H1 (cell line): ENCODE data around the gene FAM120B. TPM values are rescaled to one million over a fixed set of nuclear protein-coding genes. Genes with fewer than 3 reads are reported as not detected.
"Not testable (repeated sequence)": the region's sequence is repeated elsewhere in the genome, so short reads cannot be mapped to it uniquely, and the experiment has no call there.

Source experiments
- CTCF ChIA-PET: fragments of 300-600 bp; sonication (Branson Sonifier 250); formaldehyde crosslinking; loops from one replicate; lab custom pipeline; 2021; ENCODE audit not compliant: partially characterized antibody; lab: Charles Lee
- POLR2A ChIA-PET: fragments of 300-600 bp; sonication (Branson Sonifier 250); formaldehyde crosslinking; loops from one replicate; lab custom pipeline; 2021; ENCODE audit warnings: inconsistent platforms; ENCODE audit not compliant: partially characterized antibody; lab: Charles Lee
- DNase-seq, 2 experiments: peaks; one replicate each; pipeline versions ENCODE4 v3.0.0 to v3.0.0-alpha.2; 2010 to 2022; ENCODE audit warnings: low spot score in 2 of 2, low read depth in 1 of 2, mixed read lengths in 1 of 2
- FAIRE-seq: peaks from 2 replicates; lab custom pipeline; 2011; peaks lifted over from hg19 to GRCh38; lab: Jason Lieb, UNC
- H2AFZ ChIP-seq: 2 replicates; pipeline ENCODE4 v1.8.1; 2012; ENCODE audit warnings: low read length, inconsistent platforms
- H2AK5ac ChIP-seq: 2 replicates; pipeline ENCODE4 v1.6.1; 2013; ENCODE audit warnings: low read depth, low read length
- H2BK120ac ChIP-seq: replicated peaks from 2 replicates; pipeline ENCODE3; 2013; ENCODE audit warnings: low read depth, low read length, inconsistent platforms
- H2BK12ac ChIP-seq: 2 replicates; pipeline ENCODE4 v1.6.1; 2013; ENCODE audit warnings: low read depth, low read length
- H2BK15ac ChIP-seq: 2 replicates; pipeline ENCODE4 v1.6.1; 2013; ENCODE audit warnings: low read length
- H2BK20ac ChIP-seq: 2 replicates; pipeline ENCODE4 v1.6.1; 2013; ENCODE audit warnings: low read length
- H2BK5ac ChIP-seq: 2 replicates; pipeline ENCODE4 v1.6.1; 2013; ENCODE audit warnings: low read depth, low read length
- H3K14ac ChIP-seq: 2 replicates; pipeline ENCODE4 v1.6.1; 2013; ENCODE audit warnings: inconsistent platforms; ENCODE audit not compliant: insufficient read length
- H3K18ac ChIP-seq: 2 replicates; pipeline ENCODE4 v1.6.1; 2013; ENCODE audit warnings: low read length; ENCODE audit errors: extremely low read depth
- H3K23ac ChIP-seq: 2 replicates; pipeline ENCODE4 v1.6.1; 2013; ENCODE audit warnings: inconsistent platforms; ENCODE audit not compliant: insufficient read length
- H3K23me2 ChIP-seq: 2 replicates; pipeline ENCODE4 v1.6.1; 2013; ENCODE audit warnings: low read depth, low read length
- H3K27ac ChIP-seq: 2 replicates; pipeline ENCODE4 v1.6.1; 2011; ENCODE audit warnings: low read depth, low read length, inconsistent platforms
- H3K27me3 ChIP-seq, 4 experiments: replicated peaks in 1 of 4; 1 replicate in 1 of 4; 2 replicates in 3 of 4; pipeline versions ENCODE4 v1.6.1 to v1.8.1; 2011 to 2013; ENCODE audit warnings: low read length in 3 of 4, mild to moderate bottlenecking in 3 of 4, inconsistent platforms in 2 of 4, mixed read lengths in 2 of 4, moderate library complexity in 1 of 4; ENCODE audit not compliant: control insufficient read depth in 3 of 4, insufficient read depth in 3 of 4; ENCODE audit errors: extremely low read depth in 1 of 4
- H3K36me3 ChIP-seq, 4 experiments: 2 replicates each; pipeline versions ENCODE4 v1.6.1 to v1.8.1; 2011 to 2013; ENCODE audit warnings: mild to moderate bottlenecking in 4 of 4, low read length in 3 of 4, moderate library complexity in 2 of 4, control low read depth in 1 of 4, inconsistent platforms in 1 of 4; ENCODE audit not compliant: insufficient read depth in 4 of 4, control insufficient read depth in 2 of 4
- H3K4ac ChIP-seq: replicated peaks from 2 replicates; pipeline ENCODE3; 2013; ENCODE audit warnings: low read length, low read depth, mixed read lengths, inconsistent platforms; ENCODE audit not compliant: insufficient read length
- H3K4me1 ChIP-seq, 4 experiments: replicated peaks in 1 of 4; 1 replicate in 1 of 4; 2 replicates in 3 of 4; pipeline versions ENCODE4 v1.6.1 to v1.8.1; 2011 to 2013; ENCODE audit warnings: low read length in 3 of 4, inconsistent platforms in 2 of 4, mixed read lengths in 1 of 4; ENCODE audit not compliant: insufficient read depth in 4 of 4, control insufficient read depth in 3 of 4
- H3K4me2 ChIP-seq, 2 experiments: 2 replicates each; pipeline versions ENCODE4 v1.6.1 to v1.8.1; 2011 to 2013; ENCODE audit warnings: low read depth in 2 of 2, low read length in 2 of 2, control low read depth in 1 of 2, inconsistent platforms in 1 of 2, mild to moderate bottlenecking in 1 of 2; ENCODE audit not compliant: insufficient read depth in 1 of 2
- H3K4me3 ChIP-seq, 4 experiments: fragments of 200-600, 300-600 bp in 1 of 4; sonication (generic), shearing (Covaris generic), sonication (Bioruptor Twin) in 1 of 4; 2 replicates each; pipeline versions ENCODE4 v1.5.1 to v1.8.1; 2011 to 2016; ENCODE audit warnings: low read length in 4 of 4, low read depth in 3 of 4, control low read depth in 2 of 4, inconsistent platforms in 2 of 4, mild to moderate bottlenecking in 2 of 4, mixed read lengths in 1 of 4, moderate library complexity in 1 of 4; ENCODE audit not compliant: insufficient read depth in 2 of 4; ENCODE audit errors: extremely low read depth in 1 of 4
- H3K56ac ChIP-seq: replicated peaks from 2 replicates; pipeline ENCODE3; 2013; ENCODE audit warnings: low read depth, mild to moderate bottlenecking, mixed read lengths, low read length, inconsistent platforms; ENCODE audit not compliant: insufficient read length
- H3K79me1 ChIP-seq: 2 replicates; pipeline ENCODE4 v1.6.1; 2013; ENCODE audit warnings: low read depth, low read length, control low read depth
- H3K79me2 ChIP-seq, 2 experiments: 2 replicates each; pipeline versions ENCODE4 v1.6.1 to v1.8.1; 2012 to 2013; ENCODE audit warnings: low read length in 2 of 2, mild to moderate bottlenecking in 2 of 2, inconsistent platforms in 1 of 2; ENCODE audit not compliant: insufficient read depth in 2 of 2, control insufficient read depth in 1 of 2
- H3K9ac ChIP-seq, 4 experiments: replicated peaks in 1 of 4; 1 replicate in 1 of 4; 2 replicates in 3 of 4; pipeline versions ENCODE4 v1.6.1 to v1.8.1; 2011 to 2013; ENCODE audit warnings: low read depth in 3 of 4, low read length in 3 of 4, control low read depth in 2 of 4, mild to moderate bottlenecking in 2 of 4, moderate library complexity in 2 of 4, inconsistent platforms in 1 of 4; ENCODE audit errors: extremely low read depth in 1 of 4
- H3K9me3 ChIP-seq, 2 experiments: 2 replicates each; pipeline versions ENCODE4 v1.6.1 to v1.8.1; 2012 to 2013; ENCODE audit warnings: mild to moderate bottlenecking in 2 of 2, moderate library complexity in 2 of 2, control low read depth in 1 of 2, inconsistent platforms in 1 of 2, low read depth in 1 of 2, low read length in 1 of 2, mixed read lengths in 1 of 2; ENCODE audit not compliant: insufficient read depth in 2 of 2
- H4K20me1 ChIP-seq, 2 experiments: replicated peaks in 1 of 2; 2 replicates each; pipeline versions ENCODE3 to v1.8.1; 2011 to 2013; ENCODE audit warnings: inconsistent platforms in 2 of 2, low read length in 2 of 2, mild to moderate bottlenecking in 1 of 2; ENCODE audit not compliant: insufficient read depth in 2 of 2, control insufficient read depth in 1 of 2
- H4K5ac ChIP-seq: 2 replicates; pipeline ENCODE4 v1.6.1; 2013; ENCODE audit warnings: low read length, low read depth, mixed read lengths, inconsistent platforms; ENCODE audit not compliant: insufficient read length
- H4K8ac ChIP-seq: 2 replicates; pipeline ENCODE4 v1.8.0; 2013; ENCODE audit warnings: mild to moderate bottlenecking, moderate library complexity, low read length, inconsistent platforms; ENCODE audit not compliant: insufficient read depth; ENCODE audit errors: extremely low read depth
- H4K91ac ChIP-seq: replicated peaks from 2 replicates; pipeline ENCODE3; 2013; ENCODE audit warnings: low read length, mixed read lengths, inconsistent platforms; ENCODE audit not compliant: insufficient read length
- WGBS, 2 experiments: shearing (Covaris generic) in 1 of 2; methylation state at CpG; one replicate each; pipeline versions ENCODE4 v1.1.6 to v1.1.7; 2013 to 2015; ENCODE audit warnings: low lambda C conversion rate in 2 of 2, mixed read lengths in 2 of 2, inconsistent platforms in 1 of 2, low coverage in 1 of 2, missing lambda C conversion rate in 1 of 2; ENCODE audit not compliant: insufficient replicate concordance in 2 of 2, insufficient coverage in 1 of 2, insufficient read length in 1 of 2; ENCODE audit errors: extremely low coverage in 1 of 2, missing lambda C conversion rate in 1 of 2; 5-methylcytosine and 5-hydroxymethylcytosine counted together
- polyA plus RNA-seq, 7 experiments: library from polyadenylated mRNA; depleted of rRNA in 3 of 7; stranded (reverse) in 5 of 7; unstranded in 2 of 7; fragments of >200 nt in 5 of 7; fragments of 200-250 nt in 2 of 7; gene quantifications; 1 replicate in 5 of 7; 2 replicates in 1 of 7; 4 replicates in 1 of 7; pipeline versions ENCODE4 v1.2.1 to v1.2.3, GENCODE V29; 2011 to 2013; ENCODE audit warnings: missing spikeins in 2 of 7, mixed read lengths in 2 of 7
- total RNA-seq: library from RNA; stranded (reverse); fragmentation: NEBNext Ultra II Directional; extraction: Animal tissue kit (Norgen Biotek cat#: 25700); gene quantifications from 2 replicates; pipeline ENCODE4 v1.2.1, GENCODE V29; 2021

FAM120B gene
- total and polyA plus RNA-seq, 2 of the 8 experiments (the other 6 are each of a cell fraction or from before 2014, with no cell fraction given) = 5.1 to 12.5 TPM

DNA sequence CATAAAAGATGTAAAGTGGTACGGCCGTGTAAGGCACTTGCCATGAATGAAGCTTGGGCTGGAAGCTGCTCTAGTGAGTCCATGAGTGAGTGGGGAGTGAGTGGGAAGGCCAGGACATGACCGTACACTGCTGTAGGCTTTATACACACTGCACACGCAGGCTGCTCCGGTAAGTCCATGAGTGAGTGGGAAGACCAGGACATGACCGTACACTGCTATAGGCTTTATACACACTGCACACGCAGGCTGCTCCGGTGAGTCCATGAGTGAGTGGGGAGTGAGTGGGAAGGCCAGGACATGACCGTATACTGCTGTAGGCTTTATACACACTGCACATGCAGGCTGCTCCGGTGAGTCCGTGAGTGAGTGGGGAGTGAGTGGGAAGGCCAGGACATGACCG is 41.9 kb upstream of the FAM120B start:
- not testable (repeated sequence) for H4K91ac ChIP-seq, H3K27me3 ChIP-seq, H3K4ac ChIP-seq, H3K14ac ChIP-seq, H3K23me2 ChIP-seq, H4K5ac ChIP-seq, H3K9me3 ChIP-seq, H4K20me1 ChIP-seq, FAIRE-seq, H2AFZ ChIP-seq, H3K27ac ChIP-seq, H2BK15ac ChIP-seq, H3K4me1 ChIP-seq, H3K36me3 ChIP-seq, H3K79me2 ChIP-seq, H3K79me1 ChIP-seq, H2BK120ac ChIP-seq, H3K56ac ChIP-seq, H3K9ac ChIP-seq, DNase-seq, H3K4me2 ChIP-seq, H2BK20ac ChIP-seq, H2BK5ac ChIP-seq, H3K18ac ChIP-seq, H2AK5ac ChIP-seq, H2BK12ac ChIP-seq, H3K23ac ChIP-seq, H4K8ac ChIP-seq, H3K4me3 ChIP-seq
- WGBS, 2 experiments = 91% methylated on average over 12 of the region's 12 CpGs; no CpG with 5 or more reads in 1 of the 2 experiments
- ChIA-PET POLR2A (interaction anchor here (1.1 kb wide), 1 partner anchor 21 kb away, joined by 3 read pairs; no protein-coding TSS in a partner anchor), CTCF (interaction anchor here (0.7 to 1.2 kb wide), 4 partner anchors 17 to 470 kb away, joined by 3 to 5 read pairs (median 3); no protein-coding TSS in a partner anchor)
